Natural killer cell (primary cell): Measurements from ENCODE around the gene DENND1A. TPM values are rescaled to one million over a fixed set of nuclear protein-coding genes. Genes with fewer than 3 reads are reported as not detected.

Experiments
- ATAC-seq, 3 donors: fragments of 150-1000 bp in 2 of 3; fragments of 200-7000 bp in 1 of 3; cut with Tn5 transposase; 1 replicate in 1 of 3; 2 replicates in 2 of 3; pipeline ENCODE4 v1.10.0; 2021; ENCODE audit warnings: mild to moderate bottlenecking in 2 of 3, moderate library complexity in 2 of 3
- DNase-seq, 2 donors: peaks; one replicate each; pipeline versions ENCODE4 v3.0.0 to v3.0.0-alpha.2; 2013 to 2021; ENCODE audit warnings: mixed read lengths in 1 of 2
- H3K27ac ChIP-seq: one replicate; pipeline ENCODE4 v1.5.1; 2013; ENCODE audit warnings: mild to moderate bottlenecking, low read length
- H3K27me3 ChIP-seq: one replicate; pipeline ENCODE4 v1.6.1; 2013; ENCODE audit warnings: low read length; ENCODE audit not compliant: control insufficient read depth, insufficient read depth
- H3K36me3 ChIP-seq: one replicate; pipeline ENCODE4 v1.6.1; 2013; ENCODE audit warnings: low read length; ENCODE audit not compliant: control insufficient read depth, insufficient read depth
- H3K4me1 ChIP-seq: one replicate; pipeline ENCODE4 v1.6.1; 2013; ENCODE audit warnings: low read length; ENCODE audit not compliant: control insufficient read depth, insufficient read depth
- H3K4me3 ChIP-seq: one replicate; pipeline ENCODE4 v1.5.1; 2013; ENCODE audit warnings: low read length
- H3K9me3 ChIP-seq: one replicate; pipeline ENCODE4 v1.6.1; 2013; ENCODE audit warnings: low read length; ENCODE audit not compliant: control insufficient read depth, insufficient read depth
- H3K27ac Mint-ChIP-seq, 2 donors: one replicate each; pipeline ENCODE4 v1.8.0; 2022; ENCODE audit warnings: mild to moderate bottlenecking in 2 of 2, mixed read lengths in 2 of 2, moderate library complexity in 1 of 2
- H3K27me3 Mint-ChIP-seq, 2 donors: one replicate each; pipeline ENCODE4 v1.8.0; 2022; ENCODE audit warnings: low read depth in 2 of 2, mixed read lengths in 2 of 2
- H3K36me3 Mint-ChIP-seq: one replicate; pipeline ENCODE4 v1.8.0; 2022; ENCODE audit warnings: mixed read lengths
- H3K4me1 Mint-ChIP-seq, 2 donors: one replicate each; pipeline ENCODE4 v1.8.0; 2022; ENCODE audit warnings: mixed read lengths in 2 of 2
- H3K4me3 Mint-ChIP-seq: one replicate; pipeline ENCODE4 v1.8.0; 2022; ENCODE audit warnings: mild to moderate bottlenecking, moderate library complexity, mixed read lengths
- H3K9me3 Mint-ChIP-seq, 2 donors: one replicate each; pipeline ENCODE4 v1.8.0; 2022; ENCODE audit warnings: mixed read lengths in 2 of 2
- WGBS: methylation state at CpG from one replicate; pipeline ENCODE4 v1.1.7; 2013; ENCODE audit warnings: missing lambda C conversion rate; ENCODE audit not compliant: insufficient coverage; 5-methylcytosine and 5-hydroxymethylcytosine counted together
- intact Hi-C: fragments of 100-400 bp; cut with micrococcal nuclease; formaldehyde crosslinking; loops from one replicate; pipeline ENCODE4 v1.14.2; 2022
- total RNA-seq, 4 donors: library from RNA; stranded (reverse); fragments of 120-200 nt in 1 of 4; gene quantifications; one replicate each; pipeline versions ENCODE4 v1.2.3 to v1.2.4, GENCODE V29; 2013 to 2022
- TF ChIP-seq, protein P1 (sequence below): fragments of 200-600 bp; IDR thresholded peaks from one replicate; pipeline ENCODE4 v1.8.0; 2022; ENCODE audit warnings: antibody characterized with exemption

Gene DENND1A
- total RNA-seq, 3 donors from 2014 or later (not counting 1 experiment from before 2014, with no cell fraction given) = 27.8 to 37.6 (median 30.9) TPM

- no peak for ATAC-seq
- Mint-ChIP-seq H3K27ac (no peak overlapping the region), H3K4me3 (no peak overlapping the region), H3K36me3 (no peaks in the 10 kb centered on the region), H3K9me3 (no peaks in the 10 kb centered on the region), H3K4me1 (no peaks in the 10 kb centered on the region), H3K27me3 (no peaks in the 10 kb centered on the region)
- H3K4me1 ChIP-seq = no peaks in the 10 kb centered on the region
- no peaks in the 10 kb centered on the region for H3K9me3 ChIP-seq
- no peak overlapping the region for H3K4me3 ChIP-seq
- no peak for DNase-seq
- no peaks in the 10 kb centered on the region for H3K27me3 ChIP-seq
- TF ChIP-seq, protein P1, sequence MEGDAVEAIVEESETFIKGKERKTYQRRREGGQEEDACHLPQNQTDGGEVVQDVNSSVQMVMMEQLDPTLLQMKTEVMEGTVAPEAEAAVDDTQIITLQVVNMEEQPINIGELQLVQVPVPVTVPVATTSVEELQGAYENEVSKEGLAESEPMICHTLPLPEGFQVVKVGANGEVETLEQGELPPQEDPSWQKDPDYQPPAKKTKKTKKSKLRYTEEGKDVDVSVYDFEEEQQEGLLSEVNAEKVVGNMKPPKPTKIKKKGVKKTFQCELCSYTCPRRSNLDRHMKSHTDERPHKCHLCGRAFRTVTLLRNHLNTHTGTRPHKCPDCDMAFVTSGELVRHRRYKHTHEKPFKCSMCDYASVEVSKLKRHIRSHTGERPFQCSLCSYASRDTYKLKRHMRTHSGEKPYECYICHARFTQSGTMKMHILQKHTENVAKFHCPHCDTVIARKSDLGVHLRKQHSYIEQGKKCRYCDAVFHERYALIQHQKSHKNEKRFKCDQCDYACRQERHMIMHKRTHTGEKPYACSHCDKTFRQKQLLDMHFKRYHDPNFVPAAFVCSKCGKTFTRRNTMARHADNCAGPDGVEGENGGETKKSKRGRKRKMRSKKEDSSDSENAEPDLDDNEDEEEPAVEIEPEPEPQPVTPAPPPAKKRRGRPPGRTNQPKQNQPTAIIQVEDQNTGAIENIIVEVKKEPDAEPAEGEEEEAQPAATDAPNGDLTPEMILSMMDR = no peak
- intact Hi-C loops = no loop called here
- WGBS = 96% methylated on average over 9 of the region's 9 CpGs
- no peak overlapping the region for H3K27ac ChIP-seq
- no peaks in the 10 kb centered on the region for H3K36me3 ChIP-seq
Measured at GRCh38 chr9:123457583-123457982, 472.3 kb downstream of the DENND1A start.

GRCh38 chr9:123456011-123456410, 473.9 kb downstream of the DENND1A start:
- no peaks in the 10 kb centered on the region for H3K27me3 ChIP-seq
- Mint-ChIP-seq H3K4me3 (no peak overlapping the region), H3K27me3 (no peaks in the 10 kb centered on the region), H3K4me1 (no peaks in the 10 kb centered on the region), H3K36me3 (no peaks in the 10 kb centered on the region), H3K9me3 (no peaks in the 10 kb centered on the region), H3K27ac (no peak overlapping the region)
- intact Hi-C loops = no loop called here
- DNase-seq = no peak
- TF ChIP-seq, protein P1 = no peak
- H3K36me3 ChIP-seq = no peaks in the 10 kb centered on the region
- no peak overlapping the region for H3K4me3 ChIP-seq
- ATAC-seq = no peak
- no peak overlapping the region for H3K27ac ChIP-seq
- 91% methylated on average over 3 of the region's 3 CpGs for WGBS
- H3K9me3 ChIP-seq = no peaks in the 10 kb centered on the region
- no peaks in the 10 kb centered on the region for H3K4me1 ChIP-seq

DNA sequence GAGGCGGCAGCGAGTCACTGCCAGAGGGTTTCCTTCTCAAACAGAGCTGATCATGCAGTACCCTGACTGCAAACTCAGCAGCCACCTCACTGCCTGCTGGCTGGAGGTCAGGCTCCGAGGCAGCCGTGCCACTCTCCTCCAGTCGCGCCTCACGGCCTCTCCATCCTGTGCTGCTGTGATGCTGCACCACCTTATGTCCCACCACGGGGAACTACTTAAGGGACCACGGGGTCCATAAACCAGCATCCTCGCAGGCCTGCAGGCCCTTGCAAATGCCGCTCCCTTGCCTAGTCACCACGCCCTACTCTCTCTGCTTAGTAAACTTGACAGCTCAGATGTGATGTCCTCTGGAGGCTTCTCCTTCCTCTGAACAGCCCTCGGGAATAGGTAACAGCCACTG, 474.7 kb downstream of the DENND1A start:
- Mint-ChIP-seq H3K27me3 (no peaks in the 10 kb centered on the region), H3K36me3 (no peaks in the 10 kb centered on the region), H3K4me3 (no peak overlapping the region), H3K4me1 (no peaks in the 10 kb centered on the region), H3K27ac (no peak overlapping the region), H3K9me3 (no peaks in the 10 kb centered on the region)
- H3K4me1 ChIP-seq = no peaks in the 10 kb centered on the region
- WGBS = 96% methylated on average over 13 of the region's 13 CpGs
- intact Hi-C loops = no loop called here
- TF ChIP-seq, protein P1 = no peak
- DNase-seq (no peak), ATAC-seq (no peak)
- H3K9me3 ChIP-seq = no peaks in the 10 kb centered on the region
- H3K27ac ChIP-seq = no peak overlapping the region
- H3K4me3 ChIP-seq = no peak overlapping the region
- no peaks in the 10 kb centered on the region for H3K27me3 ChIP-seq
- no peaks in the 10 kb centered on the region for H3K36me3 ChIP-seq

DNA sequence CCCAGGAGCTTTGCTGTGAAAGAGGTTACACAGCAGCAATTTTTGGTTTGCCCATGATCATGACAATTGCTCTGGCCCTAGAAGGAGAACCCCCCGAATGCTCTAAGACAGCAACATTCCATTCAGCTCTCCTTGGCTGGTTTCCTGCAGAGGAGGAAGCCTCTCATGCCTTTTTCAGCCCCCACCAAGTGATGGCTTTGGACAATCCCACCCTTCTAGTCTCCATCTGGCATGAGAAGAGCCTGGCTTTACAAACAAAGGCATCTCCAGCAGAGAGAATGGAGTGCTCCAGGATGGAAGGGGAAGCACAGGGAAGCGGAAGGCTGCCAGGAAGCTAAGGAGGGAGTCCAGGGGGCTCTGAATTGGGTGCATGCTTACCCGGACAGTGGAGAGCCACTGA, 475.6 kb downstream of the DENND1A start:
- 98% methylated on average over 3 of the region's 3 CpGs for WGBS
- DNase-seq = no peak
- intact Hi-C loops = no loop called here
- Histone ChIP-seq H3K4me3 (no peak overlapping the region), H3K27ac (no peak overlapping the region), H3K9me3 (no peaks in the 10 kb centered on the region), H3K4me1 (no peaks in the 10 kb centered on the region), H3K27me3 (no peaks in the 10 kb centered on the region), H3K36me3 (no peaks in the 10 kb centered on the region)
- Mint-ChIP-seq H3K27me3 (no peaks in the 10 kb centered on the region), H3K27ac (no peak overlapping the region), H3K4me3 (no peak overlapping the region), H3K4me1 (no peaks in the 10 kb centered on the region), H3K9me3 (no peaks in the 10 kb centered on the region), H3K36me3 (no peaks in the 10 kb centered on the region)
- TF ChIP-seq, protein P1 = no peak
- no peak for ATAC-seq
